Measurements from ENCODE around the gene WWOX.

GRCh38 chr16:78902321-78902720 is 802.9 kb downstream of the WWOX start:
- TF ChIP-seq CTCF (IDR thresholded peaks at IDR 0.05), result no peak
- TF ChIP-seq POLR2A (IDR thresholded peaks at IDR 0.05), result no peak

Data from gastroesophageal sphincter (tissue), 3 donors.